Measurements from ENCODE around the gene USE1. TPM values are rescaled to one million over a fixed set of nuclear protein-coding genes. Genes with fewer than 3 reads are reported as not detected.

Gene USE1, protein sequence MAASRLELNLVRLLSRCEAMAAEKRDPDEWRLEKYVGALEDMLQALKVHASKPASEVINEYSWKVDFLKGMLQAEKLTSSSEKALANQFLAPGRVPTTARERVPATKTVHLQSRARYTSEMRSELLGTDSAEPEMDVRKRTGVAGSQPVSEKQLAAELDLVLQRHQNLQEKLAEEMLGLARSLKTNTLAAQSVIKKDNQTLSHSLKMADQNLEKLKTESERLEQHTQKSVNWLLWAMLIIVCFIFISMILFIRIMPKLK
- 32.0 TPM for total RNA-seq
- long read RNA-seq, partial matches to known transcripts, result 2 of 7 reads
- long read RNA-seq, other reads (novel, unspliced or antisense), result 2 of 7 reads

DNA sequence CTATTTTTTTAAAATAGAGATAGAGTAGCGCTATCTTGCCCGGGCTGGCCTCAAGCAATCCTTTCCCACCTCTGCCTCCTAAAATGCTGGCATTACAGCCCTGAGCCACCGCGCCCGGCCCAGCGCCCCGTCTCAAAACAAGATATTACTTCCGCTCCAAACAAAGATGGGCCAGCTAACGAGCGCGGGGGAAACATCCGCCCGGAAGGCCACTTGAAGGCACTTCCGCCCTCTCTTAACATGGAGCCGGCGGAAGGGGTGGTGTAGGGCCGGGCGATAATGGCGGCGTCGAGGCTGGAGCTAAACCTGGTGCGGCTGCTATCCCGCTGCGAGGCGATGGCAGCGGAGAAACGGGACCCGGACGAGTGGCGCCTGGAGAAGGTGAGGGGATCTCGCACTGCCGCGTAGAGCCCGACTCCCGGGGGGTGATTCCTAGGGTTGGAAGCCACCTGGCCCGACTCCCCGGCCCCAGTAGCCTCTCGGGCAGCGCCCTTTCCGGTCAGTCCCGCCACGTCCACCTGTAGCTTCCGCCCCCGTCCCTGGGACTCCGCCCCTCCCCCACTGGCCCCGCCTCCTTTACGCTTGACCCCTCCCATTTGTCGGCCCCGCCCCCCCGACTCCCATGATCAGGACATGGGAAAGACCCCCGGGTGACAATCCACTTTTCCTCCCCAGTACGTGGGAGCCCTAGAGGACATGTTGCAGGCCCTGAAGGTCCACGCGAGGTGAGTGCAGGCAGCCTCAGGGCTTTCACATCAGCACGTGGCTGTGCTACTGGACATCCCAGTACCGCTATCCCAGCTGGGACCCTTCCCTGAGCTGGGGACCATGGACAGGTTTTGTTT lies at the start of gene USE1:
TSS of gene USE1 (plus strand) at position 231 of the 845 bp plus-strand sequence. CDS start at position 280, 49 bp downstream.
- Histone ChIP-seq H3K36me3 (peaks cover 59% of the 10 kb centered on the region), H3K27me3 (ENCODE audit: low read depth) (no peaks in the 10 kb centered on the region), H3K9me3 (no peaks in the 10 kb centered on the region), H3K27ac (peak within 1 kb of the TSS; percentile 97), H3K4me1 (peaks cover 13% of the 10 kb centered on the region), H3K4me3 (peak within 1 kb of the TSS; percentile 80)
- intact Hi-C loops (cut with DNase I), result no loop called here
- TF ChIP-seq, protein P1, sequence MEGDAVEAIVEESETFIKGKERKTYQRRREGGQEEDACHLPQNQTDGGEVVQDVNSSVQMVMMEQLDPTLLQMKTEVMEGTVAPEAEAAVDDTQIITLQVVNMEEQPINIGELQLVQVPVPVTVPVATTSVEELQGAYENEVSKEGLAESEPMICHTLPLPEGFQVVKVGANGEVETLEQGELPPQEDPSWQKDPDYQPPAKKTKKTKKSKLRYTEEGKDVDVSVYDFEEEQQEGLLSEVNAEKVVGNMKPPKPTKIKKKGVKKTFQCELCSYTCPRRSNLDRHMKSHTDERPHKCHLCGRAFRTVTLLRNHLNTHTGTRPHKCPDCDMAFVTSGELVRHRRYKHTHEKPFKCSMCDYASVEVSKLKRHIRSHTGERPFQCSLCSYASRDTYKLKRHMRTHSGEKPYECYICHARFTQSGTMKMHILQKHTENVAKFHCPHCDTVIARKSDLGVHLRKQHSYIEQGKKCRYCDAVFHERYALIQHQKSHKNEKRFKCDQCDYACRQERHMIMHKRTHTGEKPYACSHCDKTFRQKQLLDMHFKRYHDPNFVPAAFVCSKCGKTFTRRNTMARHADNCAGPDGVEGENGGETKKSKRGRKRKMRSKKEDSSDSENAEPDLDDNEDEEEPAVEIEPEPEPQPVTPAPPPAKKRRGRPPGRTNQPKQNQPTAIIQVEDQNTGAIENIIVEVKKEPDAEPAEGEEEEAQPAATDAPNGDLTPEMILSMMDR (IDR thresholded peaks at IDR 0.05), result no peak
- DNase-seq (peak; percentile 94), ATAC-seq (peak; percentile 95 to 97)

DNA sequence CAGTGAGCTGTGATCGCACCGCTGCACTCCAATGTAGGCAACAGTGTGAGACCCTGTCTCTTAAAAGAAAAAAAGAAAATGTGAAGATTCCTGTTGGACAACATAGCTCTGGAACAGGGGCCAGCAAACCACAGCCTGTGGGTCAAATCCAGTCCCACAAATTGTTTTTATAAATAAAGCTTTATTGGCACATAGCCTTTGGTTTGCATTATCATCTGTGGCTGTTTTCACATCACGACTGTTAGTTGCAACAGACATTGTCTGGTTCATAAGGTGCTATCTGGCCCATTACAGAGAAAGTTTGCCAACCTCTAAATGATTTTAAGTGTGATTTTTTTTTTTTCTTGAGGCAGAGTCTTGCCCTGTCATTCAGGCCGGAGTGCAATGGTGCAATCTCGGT lies 49.4 kb upstream of the USE1 start:
- Histone ChIP-seq H3K9me3 (peaks cover 3% of the 10 kb centered on the region), H3K4me3 (no peak overlapping the region), H3K27me3 (ENCODE audit: low read depth) (no peaks in the 10 kb centered on the region), H3K36me3 (peaks cover 98% of the 10 kb centered on the region), H3K4me1 (no peaks in the 10 kb centered on the region), H3K27ac (no peak overlapping the region)
- no peak for DNase-seq
- intact Hi-C loops (cut with DNase I), result no loop called here
- TF ChIP-seq, protein P1 (IDR thresholded peaks at IDR 0.05), result no peak
- no peak for ATAC-seq

DNA sequence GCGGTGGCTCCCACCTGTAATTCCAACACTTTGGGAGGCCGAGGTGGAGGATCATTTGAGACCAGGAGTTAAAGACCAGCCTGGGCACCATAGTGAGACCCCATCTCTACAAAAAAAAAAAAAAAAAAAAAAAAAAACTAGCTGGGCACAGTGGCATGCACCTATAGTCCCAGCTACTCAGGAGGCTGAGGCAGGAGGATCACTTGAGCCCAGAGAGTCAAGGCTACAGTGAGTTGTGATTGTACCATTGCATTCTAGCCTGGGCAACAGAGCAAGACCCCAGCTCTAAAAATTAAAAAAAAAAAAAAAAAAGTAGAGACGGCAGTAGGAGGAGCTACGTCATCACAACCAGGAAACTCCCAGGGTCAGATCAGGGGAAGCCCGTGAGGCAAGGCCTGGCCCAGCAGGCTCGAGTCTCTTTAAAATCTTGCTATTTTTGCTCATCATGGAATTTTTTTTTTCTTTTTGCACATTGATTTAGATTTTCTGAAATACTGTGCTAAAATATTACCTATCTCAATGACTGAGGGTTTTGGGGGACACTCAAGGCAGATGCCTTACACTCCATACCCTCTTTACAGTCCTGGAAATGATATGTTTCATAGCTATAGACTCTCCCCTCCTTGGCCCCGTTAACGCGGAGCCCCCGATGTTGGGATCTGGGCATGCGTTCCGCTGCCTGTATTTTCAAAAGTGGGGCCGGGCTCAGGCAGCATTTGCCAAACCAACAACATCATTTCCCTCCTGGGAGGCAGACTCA lies 44.4 kb upstream of the USE1 start:
- ATAC-seq (no peak), DNase-seq (no peak)
- Histone ChIP-seq H3K9me3 (no peaks in the 10 kb centered on the region), H3K4me1 (no peaks in the 10 kb centered on the region), H3K27me3 (ENCODE audit: low read depth) (no peaks in the 10 kb centered on the region), H3K4me3 (no peak overlapping the region), H3K27ac (no peak overlapping the region), H3K36me3 (peaks cover 98% of the 10 kb centered on the region)
- TF ChIP-seq, protein P1 (IDR thresholded peaks at IDR 0.05), result no peak
- intact Hi-C loops (cut with DNase I), result no loop called here

DNA sequence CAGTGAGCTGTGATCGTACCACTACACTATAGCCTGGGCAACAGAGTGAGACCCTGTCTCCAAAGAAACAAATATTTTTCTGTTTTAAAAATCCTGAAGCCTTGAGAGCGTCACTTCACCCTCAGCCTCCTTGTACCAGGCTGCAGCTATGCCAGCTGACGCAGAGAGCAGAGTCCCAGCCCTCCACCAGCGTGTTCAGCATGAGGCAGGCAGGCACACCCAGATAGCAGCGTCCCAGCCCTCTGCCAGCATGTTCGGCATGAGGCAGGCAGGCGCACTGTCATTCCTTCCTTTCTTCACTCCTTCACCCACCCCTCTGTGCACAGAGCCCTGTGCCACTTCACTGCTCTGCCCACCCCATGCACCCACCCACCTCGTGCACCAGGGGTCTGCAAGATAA lies 43.3 kb upstream of the USE1 start:
- H3K27me3 ChIP-seq (ENCODE audit: low read depth), result no peaks in the 10 kb centered on the region
- TF ChIP-seq, protein P1 (IDR thresholded peaks at IDR 0.05), result no peak
- H3K4me1 ChIP-seq, result no peaks in the 10 kb centered on the region
- H3K4me3 ChIP-seq, result no peak overlapping the region
- H3K9me3 ChIP-seq, result no peaks in the 10 kb centered on the region
- peaks cover 98% of the 10 kb centered on the region for H3K36me3 ChIP-seq
- ATAC-seq (no peak), DNase-seq (no peak)
- no peak overlapping the region for H3K27ac ChIP-seq
- intact Hi-C loops (cut with DNase I), result no loop called here

DNA sequence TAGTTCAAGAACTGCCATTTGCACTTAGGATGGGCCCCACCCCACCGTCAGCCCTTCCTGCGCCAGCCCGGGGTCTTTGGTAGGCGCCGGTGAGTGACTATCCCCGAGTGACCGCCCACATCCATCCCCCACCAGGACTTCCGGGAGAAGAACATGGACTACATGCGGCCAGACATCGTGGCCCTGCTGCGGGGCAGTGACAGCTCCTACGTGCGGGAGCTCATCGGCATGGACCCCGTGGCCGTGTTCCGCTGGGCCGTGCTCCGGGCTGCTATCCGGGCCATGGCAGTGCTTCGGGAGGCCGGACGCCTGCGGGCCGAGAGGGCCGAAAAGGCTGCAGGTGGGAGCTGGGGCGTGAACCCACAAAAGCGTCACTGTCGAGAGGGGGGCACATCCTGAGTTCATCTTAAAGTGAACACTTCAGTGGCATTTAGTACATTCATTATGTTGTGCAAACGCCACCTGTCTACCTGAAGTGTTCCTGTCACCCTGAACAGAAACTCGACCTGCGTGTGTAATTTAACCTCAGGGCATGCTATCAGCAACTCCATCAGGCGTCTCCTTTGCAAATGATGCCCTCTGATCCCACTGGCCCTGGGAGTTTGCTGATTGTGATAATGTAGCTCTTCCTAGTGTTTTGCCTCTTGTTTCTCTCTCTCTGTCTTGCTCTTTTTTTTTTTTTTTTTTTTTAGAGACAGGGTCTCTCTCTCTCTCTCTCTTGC lies 42.4 kb upstream of the USE1 start:
- Histone ChIP-seq H3K27ac (no peak overlapping the region), H3K4me1 (no peaks in the 10 kb centered on the region), H3K4me3 (no peak overlapping the region), H3K9me3 (no peaks in the 10 kb centered on the region), H3K27me3 (ENCODE audit: low read depth) (no peaks in the 10 kb centered on the region), H3K36me3 (peaks cover 100% of the 10 kb centered on the region)
- no peak for DNase-seq
- TF ChIP-seq, protein P1 (IDR thresholded peaks at IDR 0.05), result no peak
- intact Hi-C loops (cut with DNase I), result no loop called here
- ATAC-seq, result no peak

Data from lower lobe of right lung (tissue), 2 donors.